ENCODE data around the gene SDK1. TPM values are rescaled to one million over a fixed set of nuclear protein-coding genes. Genes with fewer than 3 reads are reported as not detected.

Gene SDK1
- total and polyA plus RNA-seq, 2 donors (not counting 3 experiments of a cell fraction or from before 2014, with no cell fraction given), result 1.6 to 3.9 TPM

- ChIA-PET CTCF (no interaction called here), POLR2A (no interaction called here)
- no peak overlapping the region for H3K27ac ChIP-seq (ENCODE audit: insufficient read depth, low read depth, low read length)
- dilution Hi-C loops (cut with MboI; ENCODE audit: extremely low pct_ligation_motif_present, low sequenced_read_pairs) (no loop called here), intact Hi-C loops (cut with micrococcal nuclease) (no loop called here)
- H3K36me3 ChIP-seq (ENCODE audit: control insufficient read depth in 2 of 2, extremely low read depth in 1 of 2, insufficient read depth in 2 of 2, low read length in 2 of 2), result no peaks in the 10 kb centered on the region
- H3K9me3 ChIP-seq (replicated peaks; ENCODE audit: control insufficient read depth, insufficient read depth, low read length), result no peaks in the 10 kb centered on the region
- no TSS peak for BruUV-seq (replicated peaks)
- H3K79me2 ChIP-seq (ENCODE audit: control insufficient read depth, insufficient read depth, low read length), result no peaks in the 10 kb centered on the region
- no peak for DNase-seq (ENCODE audit: low read depth, low spot score)
- TF ChIP-seq CTCF (IDR thresholded peaks at IDR 0.05; ENCODE audit: extremely low read depth in 1 of 2, insufficient read depth in 1 of 2, low read depth in 1 of 2, low read length in 2 of 2) (no peak), POLR2A (IDR thresholded peaks at IDR 0.05; ENCODE audit: low read depth, low read length) (no peak), FOS (IDR thresholded peaks at IDR 0.05; ENCODE audit: borderline replicate concordance, insufficient read depth, low read length) (no peak), JUN (IDR thresholded peaks at IDR 0.05; ENCODE audit: borderline replicate concordance, insufficient read depth, insufficient read length, low read depth) (no peak), MYC (IDR thresholded peaks at IDR 0.05; ENCODE audit: low read depth, low read length) (no peak), POLR2AphosphoS5 (IDR thresholded peaks at IDR 0.05; ENCODE audit: insufficient read depth, low read depth, low read length) (no peak), EZH2 (IDR thresholded peaks at IDR 0.05; ENCODE audit: borderline replicate concordance, low read depth, low read length, severe bottlenecking) (no peak), MAX (IDR thresholded peaks at IDR 0.05; ENCODE audit: insufficient read depth, insufficient read length) (no peak), GATA2 (IDR thresholded peaks at IDR 0.05; ENCODE audit: insufficient read depth, insufficient read length, low read depth, low read length) (no peak)
- no peaks in the 10 kb centered on the region for H3K9me1 ChIP-seq (replicated peaks; ENCODE audit: control insufficient read depth, extremely low read depth, insufficient read depth, low read length)
- H3K9ac ChIP-seq (replicated peaks; ENCODE audit: extremely low read depth, insufficient read depth, low read length), result no peak overlapping the region
- H2AFZ ChIP-seq (ENCODE audit: low read depth, low read length), result no peak overlapping the region
- H3K27me3 ChIP-seq (ENCODE audit: control insufficient read depth in 2 of 2, insufficient read depth in 2 of 2, low read length in 2 of 2), result no peaks in the 10 kb centered on the region
- FAIRE-seq, result no peak
- H4K20me1 ChIP-seq (replicated peaks; ENCODE audit: control insufficient read depth, extremely low read depth, insufficient read depth, low read length), result no peaks in the 10 kb centered on the region
- H3K4me2 ChIP-seq (ENCODE audit: insufficient read depth, low read length), result no peak overlapping the region
- no peak overlapping the region for H3K4me3 ChIP-seq (replicated peaks in 1 of 3; ENCODE audit: insufficient read depth in 1 of 3, low read depth in 1 of 3, low read length in 3 of 3)
- H3K4me1 ChIP-seq (ENCODE audit: control insufficient read depth, extremely low read depth, insufficient read depth, low read length), result no peaks in the 10 kb centered on the region
Observed at GRCh38 chr7:3998060-3998459, 697.0 kb downstream of the SDK1 start.

Measured in endothelial cell of umbilical vein (primary cell).